Tibial nerve (tissue), 4 donors: Measurements from ENCODE around the gene RMP24.
"Not testable (repeated sequence)": the region's sequence is repeated elsewhere in the genome, so short reads cannot be mapped to it uniquely, and the experiment has no call there.

Source experiments
- DNase-seq, 2 donors: peaks; one replicate each; pipeline ENCODE4 v3.0.0-alpha.2; 2019; ENCODE audit warnings: low spot score in 2 of 2
- H3K27ac ChIP-seq, 4 donors: fragments of 200-600 bp; sonication (generic) in 3 of 4; one replicate each; pipeline ENCODE4 v1.5.1; 2017 to 2019; ENCODE audit warnings: mild to moderate bottlenecking in 1 of 4
- H3K27me3 ChIP-seq, 2 donors: fragments of 200-600 bp; sonication (generic) in 1 of 2; one replicate each; pipeline versions ENCODE4 v1.5.1 to v1.6.0; 2017 to 2019
- H3K36me3 ChIP-seq, 3 donors: fragments of 200-600 bp; sonication (generic); one replicate each; pipeline ENCODE4 v1.5.1; 2018 to 2019
- H3K4me1 ChIP-seq, 4 donors: fragments of 200-600 bp; sonication (generic) in 3 of 4; one replicate each; pipeline ENCODE4 v1.5.1; 2017 to 2019
- H3K4me3 ChIP-seq, 4 donors: fragments of 200-600 bp; sonication (generic) in 3 of 4; one replicate each; pipeline ENCODE4 v1.5.1; 2017 to 2019; ENCODE audit warnings: mild to moderate bottlenecking in 1 of 4, moderate library complexity in 1 of 4
- H3K9me3 ChIP-seq, 4 donors: fragments of 200-600 bp; sonication (generic) in 3 of 4; one replicate each; pipeline ENCODE4 v1.5.1; 2017 to 2019
- CTCF ChIP-seq, 5 experiments: fragments of 200-600 bp in 3 of 5; fragments of 450-650 bp in 2 of 5; sonication (generic) in 3 of 5; IDR thresholded peaks; one replicate each; pipeline ENCODE4 v1.5.1; 2016 to 2019; ENCODE audit warnings: antibody characterized with exemption in 5 of 5, mild to moderate bottlenecking in 3 of 5, moderate library complexity in 2 of 5
- EP300 ChIP-seq, 2 donors: sonication (generic); formaldehyde crosslinking; IDR thresholded peaks; one replicate each; pipeline ENCODE4 v1.6.1; 2017; ENCODE audit warnings: antibody characterized with exemption in 2 of 2, mild to moderate bottlenecking in 1 of 2
- POLR2A ChIP-seq, 2 donors: fragments of 450-650 bp; IDR thresholded peaks; one replicate each; pipeline ENCODE4 v1.6.1; 2017; ENCODE audit warnings: antibody characterized with exemption in 2 of 2, mild to moderate bottlenecking in 2 of 2, moderate library complexity in 2 of 2
- WGBS, 2 donors: methylation state at CpG; one replicate each; pipeline ENCODE4 v1.1.5; 2018; 5-methylcytosine and 5-hydroxymethylcytosine counted together

Gene RMP24

GRCh38 chr18:35962320-35962719 lies 10.2 kb upstream of the RMP24 start:
- DNase-seq, result no peak
- peaks cover 0 to 6% (median 0%) of the 10 kb centered on the region in 4 donors for H3K9me3 ChIP-seq
- WGBS, 2 donors, result 90 to 91% methylated on average over 2 of the region's 2 CpGs
- H3K4me3 ChIP-seq, result no peak overlapping the region
- no peak for TF ChIP-seq CTCF (IDR thresholded peaks at IDR 0.05)
- no peak for TF ChIP-seq EP300 (IDR thresholded peaks at IDR 0.05)
- TF ChIP-seq POLR2A (IDR thresholded peaks at IDR 0.05), result no peak
- no peaks in the 10 kb centered on the region for H3K36me3 ChIP-seq
- no peak overlapping the region for H3K27ac ChIP-seq
- H3K4me1 ChIP-seq, result no peaks in the 10 kb centered on the region
- H3K27me3 ChIP-seq, result no peaks in the 10 kb centered on the region

- TF ChIP-seq EP300 (IDR thresholded peaks at IDR 0.05) (no peak), CTCF (IDR thresholded peaks at IDR 0.05) (no peak), POLR2A (IDR thresholded peaks at IDR 0.05) (no peak)
- DNase-seq, result no peak
- H3K4me1 ChIP-seq, result no peaks in the 10 kb centered on the region
- no peaks in the 10 kb centered on the region for H3K27me3 ChIP-seq
- H3K27ac ChIP-seq, result no peak overlapping the region
- H3K36me3 ChIP-seq, result no peaks in the 10 kb centered on the region
- H3K4me3 ChIP-seq, result no peak overlapping the region
- peaks cover 0 to 6% (median 0%) of the 10 kb centered on the region in 4 donors for H3K9me3 ChIP-seq
Observed at GRCh38 chr18:35964319-35964718, 8.2 kb upstream of the RMP24 start.

- not testable (repeated sequence) for H3K4me3 ChIP-seq, H3K9me3 ChIP-seq, H3K36me3 ChIP-seq, DNase-seq, H3K4me1 ChIP-seq, H3K27ac ChIP-seq, H3K27me3 ChIP-seq
- 78 to 87% methylated on average over 4 of the region's 4 CpGs for whole genome bisulfite sequencing, 2 donors
Observed at GRCh38 chr18:35967866-35968265, 4.6 kb upstream of the RMP24 start.

- H3K36me3 ChIP-seq, result no peaks in the 10 kb centered on the region
- TF ChIP-seq EP300 (IDR thresholded peaks at IDR 0.05) (no peak), POLR2A (IDR thresholded peaks at IDR 0.05) (no peak), CTCF (IDR thresholded peaks at IDR 0.05) (no peak)
- H3K27ac ChIP-seq, result no peak overlapping the region
- peaks cover 0 to 11% (median 4%) of the 10 kb centered on the region in 4 donors for H3K4me1 ChIP-seq
- 69 to 75% methylated on average over 9 of the region's 9 CpGs for WGBS, 2 donors
- no peaks in the 10 kb centered on the region for H3K27me3 ChIP-seq
- no peaks in the 10 kb centered on the region for H3K9me3 ChIP-seq
- H3K4me3 ChIP-seq, result no peak overlapping the region
- DNase-seq, result no peak
Observed at GRCh38 chr18:35968278-35968880, 4.1 kb upstream of the RMP24 start.

- H3K4me1 ChIP-seq, result peaks cover 4 to 24% (median 11%) of the 10 kb centered on the region in 4 donors
- H3K36me3 ChIP-seq, result no peaks in the 10 kb centered on the region
- H3K9me3 ChIP-seq, result no peaks in the 10 kb centered on the region
- no peak for DNase-seq
- H3K4me3 ChIP-seq, result no peak overlapping the region
- no peaks in the 10 kb centered on the region for H3K27me3 ChIP-seq
- no peak overlapping the region for H3K27ac ChIP-seq
- TF ChIP-seq POLR2A (IDR thresholded peaks at IDR 0.05), result no peak
- TF ChIP-seq EP300 (IDR thresholded peaks at IDR 0.05), result no peak
- no peak for TF ChIP-seq CTCF (IDR thresholded peaks at IDR 0.05)
Observed at GRCh38 chr18:35969676-35970075, 2.8 kb upstream of the RMP24 start.
